ENCODE results near the gene GFRA1.

GFRA1 gene

DNA sequence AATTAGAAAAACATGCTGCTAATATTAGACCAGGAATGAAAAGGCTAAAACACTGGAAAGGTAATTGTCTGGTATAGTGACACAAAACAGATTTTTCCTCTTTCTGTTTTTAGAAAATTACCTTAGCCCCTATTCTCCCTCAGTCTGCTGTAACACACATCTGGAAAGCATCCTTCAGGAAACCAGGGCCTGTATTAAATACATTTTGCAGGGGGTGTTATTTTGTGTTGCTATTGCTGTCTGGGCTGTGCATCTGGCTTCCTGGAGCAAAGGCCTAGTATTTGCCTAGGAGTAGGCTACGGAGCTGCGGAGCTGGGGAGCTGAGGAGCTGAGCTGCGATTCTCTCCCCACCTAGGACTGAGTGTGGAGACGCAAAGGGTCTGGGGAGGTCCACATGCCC, 169.3 kb downstream of the GFRA1 start:
- no peaks in the 10 kb centered on the region for H3K27me3 ChIP-seq (ENCODE audit: insufficient read depth, low read depth)
- H3K79me2 ChIP-seq (ENCODE audit: insufficient read depth, low read depth) = no peaks in the 10 kb centered on the region
- H3K27ac ChIP-seq = no peak overlapping the region
- H4K20me1 ChIP-seq (ENCODE audit: insufficient read depth) = no peaks in the 10 kb centered on the region
- H3K36me3 ChIP-seq (ENCODE audit: insufficient read depth) = no peaks in the 10 kb centered on the region
- TF ChIP-seq, protein P1, sequence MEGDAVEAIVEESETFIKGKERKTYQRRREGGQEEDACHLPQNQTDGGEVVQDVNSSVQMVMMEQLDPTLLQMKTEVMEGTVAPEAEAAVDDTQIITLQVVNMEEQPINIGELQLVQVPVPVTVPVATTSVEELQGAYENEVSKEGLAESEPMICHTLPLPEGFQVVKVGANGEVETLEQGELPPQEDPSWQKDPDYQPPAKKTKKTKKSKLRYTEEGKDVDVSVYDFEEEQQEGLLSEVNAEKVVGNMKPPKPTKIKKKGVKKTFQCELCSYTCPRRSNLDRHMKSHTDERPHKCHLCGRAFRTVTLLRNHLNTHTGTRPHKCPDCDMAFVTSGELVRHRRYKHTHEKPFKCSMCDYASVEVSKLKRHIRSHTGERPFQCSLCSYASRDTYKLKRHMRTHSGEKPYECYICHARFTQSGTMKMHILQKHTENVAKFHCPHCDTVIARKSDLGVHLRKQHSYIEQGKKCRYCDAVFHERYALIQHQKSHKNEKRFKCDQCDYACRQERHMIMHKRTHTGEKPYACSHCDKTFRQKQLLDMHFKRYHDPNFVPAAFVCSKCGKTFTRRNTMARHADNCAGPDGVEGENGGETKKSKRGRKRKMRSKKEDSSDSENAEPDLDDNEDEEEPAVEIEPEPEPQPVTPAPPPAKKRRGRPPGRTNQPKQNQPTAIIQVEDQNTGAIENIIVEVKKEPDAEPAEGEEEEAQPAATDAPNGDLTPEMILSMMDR (conservative IDR thresholded peaks at IDR 0.05; ENCODE audit: low read depth, low read length) = no peak
- H3K4me3 ChIP-seq (IDR thresholded peaks at IDR 0.05; ENCODE audit: insufficient read depth, low read depth, low read length) = no peak overlapping the region
- no peak overlapping the region for H3K9ac ChIP-seq
- H3K4me1 ChIP-seq (ENCODE audit: low read depth, poor library complexity, severe bottlenecking) = no peaks in the 10 kb centered on the region
- no peak overlapping the region for H2AFZ ChIP-seq (ENCODE audit: low read depth)
- H3K4me2 ChIP-seq = no peak overlapping the region

DNA sequence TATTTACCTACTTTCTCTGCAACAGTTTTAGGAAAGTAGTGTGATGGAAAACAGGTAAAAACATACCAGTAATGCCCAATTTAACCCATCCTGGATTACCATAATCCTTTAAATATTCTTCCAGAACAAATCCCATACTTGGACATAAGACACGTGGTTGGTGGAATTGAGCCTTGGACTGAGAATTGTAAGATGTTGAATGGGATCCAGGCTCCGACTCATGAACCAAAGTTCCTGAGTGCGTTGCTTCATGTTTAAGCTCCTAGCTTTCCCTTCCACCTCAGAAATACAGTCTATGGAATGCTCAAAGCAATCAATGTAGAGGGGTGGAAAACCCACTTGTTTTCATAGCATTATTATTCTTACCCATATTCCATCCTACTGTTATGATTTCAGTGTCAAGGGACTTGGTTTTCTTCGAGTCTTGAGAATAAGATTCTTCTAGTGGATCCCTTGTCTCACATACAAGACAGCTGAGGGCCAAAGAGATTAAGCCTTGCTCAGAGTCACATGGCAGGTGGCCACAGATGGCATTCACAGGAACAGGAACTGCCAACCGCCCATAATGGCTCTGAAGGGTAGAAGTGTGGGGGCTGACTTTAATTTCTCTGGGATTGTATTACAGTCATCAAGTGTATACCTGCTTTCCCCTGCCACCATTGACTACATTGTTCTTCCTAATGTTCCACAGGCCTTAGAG, 171.2 kb downstream of the GFRA1 start:
- H3K4me3 ChIP-seq (IDR thresholded peaks at IDR 0.05; ENCODE audit: insufficient read depth, low read depth, low read length) = no peak overlapping the region
- H4K20me1 ChIP-seq (ENCODE audit: insufficient read depth) = no peaks in the 10 kb centered on the region
- no peak overlapping the region for H3K27ac ChIP-seq
- H3K9ac ChIP-seq = no peak overlapping the region
- no peaks in the 10 kb centered on the region for H3K36me3 ChIP-seq (ENCODE audit: insufficient read depth)
- no peaks in the 10 kb centered on the region for H3K27me3 ChIP-seq (ENCODE audit: insufficient read depth, low read depth)
- H2AFZ ChIP-seq (ENCODE audit: low read depth) = no peak overlapping the region
- no peak overlapping the region for H3K4me2 ChIP-seq
- TF ChIP-seq, protein P1 (conservative IDR thresholded peaks at IDR 0.05; ENCODE audit: low read depth, low read length) = no peak
- no peaks in the 10 kb centered on the region for H3K79me2 ChIP-seq (ENCODE audit: insufficient read depth, low read depth)
- no peaks in the 10 kb centered on the region for H3K4me1 ChIP-seq (ENCODE audit: low read depth, poor library complexity, severe bottlenecking)

DNA sequence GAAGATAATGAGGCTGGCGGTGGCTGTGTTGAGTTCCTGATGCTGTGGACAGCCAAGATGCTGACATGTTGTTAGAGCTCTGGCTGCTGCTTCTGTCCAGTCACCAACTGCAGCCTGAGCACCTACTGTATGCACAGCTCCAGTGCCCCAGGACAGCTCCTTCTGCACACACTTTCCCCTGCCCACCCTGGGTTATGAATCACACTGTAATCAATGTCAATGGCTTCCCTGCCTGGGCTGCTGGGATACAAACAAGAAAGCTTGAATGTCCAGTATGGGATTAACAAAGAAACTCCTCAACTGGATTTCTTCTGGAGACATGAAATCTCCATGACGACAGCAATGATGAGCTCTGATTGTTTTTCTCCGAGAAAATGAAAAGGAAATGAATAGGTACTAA, 172.0 kb downstream of the GFRA1 start:
- no peaks in the 10 kb centered on the region for H3K4me1 ChIP-seq (ENCODE audit: low read depth, poor library complexity, severe bottlenecking)
- no peaks in the 10 kb centered on the region for H3K79me2 ChIP-seq (ENCODE audit: insufficient read depth, low read depth)
- H3K27me3 ChIP-seq (ENCODE audit: insufficient read depth, low read depth) = no peaks in the 10 kb centered on the region
- no peaks in the 10 kb centered on the region for H3K36me3 ChIP-seq (ENCODE audit: insufficient read depth)
- H3K27ac ChIP-seq = no peak overlapping the region
- no peaks in the 10 kb centered on the region for H4K20me1 ChIP-seq (ENCODE audit: insufficient read depth)
- H3K4me3 ChIP-seq (IDR thresholded peaks at IDR 0.05; ENCODE audit: insufficient read depth, low read depth, low read length) = no peak overlapping the region
- no peak overlapping the region for H3K4me2 ChIP-seq
- TF ChIP-seq, protein P1 (conservative IDR thresholded peaks at IDR 0.05; ENCODE audit: low read depth, low read length) = no peak
- H2AFZ ChIP-seq (ENCODE audit: low read depth) = no peak overlapping the region
- no peak overlapping the region for H3K9ac ChIP-seq

DNA sequence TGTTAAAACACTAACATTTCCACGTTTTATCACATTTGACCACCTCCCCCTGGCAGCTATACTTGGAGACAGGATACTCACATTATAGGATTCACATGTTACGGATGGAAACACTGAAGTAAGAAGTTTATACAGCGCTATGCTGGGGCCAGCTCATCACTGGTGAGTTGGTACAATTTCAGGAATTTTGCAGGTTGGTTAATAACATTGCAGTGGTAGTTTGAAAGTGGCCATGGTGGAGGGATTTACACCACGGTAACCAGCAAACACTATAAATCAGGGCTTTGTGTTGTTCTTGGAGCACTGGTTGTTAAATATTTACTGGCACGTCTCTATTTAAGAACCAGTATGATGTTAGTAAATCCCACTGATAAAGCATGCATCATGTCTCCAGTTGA, 174.0 kb downstream of the GFRA1 start:
- no peaks in the 10 kb centered on the region for H3K79me2 ChIP-seq (ENCODE audit: insufficient read depth, low read depth)
- no peak overlapping the region for H2AFZ ChIP-seq (ENCODE audit: low read depth)
- TF ChIP-seq, protein P1 (conservative IDR thresholded peaks at IDR 0.05; ENCODE audit: low read depth, low read length) = no peak
- H3K27ac ChIP-seq = no peak overlapping the region
- H4K20me1 ChIP-seq (ENCODE audit: insufficient read depth) = no peaks in the 10 kb centered on the region
- H3K4me1 ChIP-seq (ENCODE audit: low read depth, poor library complexity, severe bottlenecking) = no peaks in the 10 kb centered on the region
- no peaks in the 10 kb centered on the region for H3K36me3 ChIP-seq (ENCODE audit: insufficient read depth)
- no peak overlapping the region for H3K4me2 ChIP-seq
- no peaks in the 10 kb centered on the region for H3K27me3 ChIP-seq (ENCODE audit: insufficient read depth, low read depth)
- H3K4me3 ChIP-seq (IDR thresholded peaks at IDR 0.05; ENCODE audit: insufficient read depth, low read depth, low read length) = no peak overlapping the region
- no peak overlapping the region for H3K9ac ChIP-seq

Measured in KMS-11 (cell line).